H9 (cell line): ENCODE data around the gene GAK. TPM values are rescaled to one million over a fixed set of nuclear protein-coding genes. Genes with fewer than 3 reads are reported as not detected.

Source experiments
- DNase-seq: peaks from one replicate; pipeline ENCODE4 v3.0.0-alpha.2; 2017
- H2AFZ ChIP-seq: one replicate; pipeline ENCODE4 v1.6.1; 2013; ENCODE audit warnings: mild to moderate bottlenecking, low read length, control low read depth, moderate library complexity
- H2AK5ac ChIP-seq: 2 replicates; pipeline ENCODE4 v1.6.1; 2013; ENCODE audit warnings: low read length, control low read depth, mixed read lengths; ENCODE audit not compliant: insufficient read length
- H2BK120ac ChIP-seq: one replicate; pipeline ENCODE4 v1.6.1; 2013; ENCODE audit warnings: low read depth, mild to moderate bottlenecking, low read length, control low read depth, inconsistent platforms; ENCODE audit not compliant: poor library complexity, severe bottlenecking
- H2BK12ac ChIP-seq: 2 replicates; pipeline ENCODE4 v1.6.1; 2013; ENCODE audit warnings: low read length, control low read depth, mixed read lengths, low read depth; ENCODE audit not compliant: insufficient read length
- H2BK15ac ChIP-seq: 2 replicates; pipeline ENCODE4 v1.6.1; 2013; ENCODE audit warnings: low read depth, low read length, control low read depth
- H2BK20ac ChIP-seq: one replicate; pipeline ENCODE4 v1.6.1; 2013; ENCODE audit warnings: low read depth, mild to moderate bottlenecking, low read length, control low read depth, inconsistent platforms; ENCODE audit not compliant: poor library complexity, severe bottlenecking
- H2BK5ac ChIP-seq: 2 replicates; pipeline ENCODE4 v1.6.1; 2013; ENCODE audit warnings: low read length, control low read depth, mixed read lengths; ENCODE audit not compliant: insufficient read length
- H3K14ac ChIP-seq: 2 replicates; pipeline ENCODE4 v1.6.1; 2013; ENCODE audit warnings: low read length, control low read depth; ENCODE audit not compliant: insufficient read depth
- H3K18ac ChIP-seq: 2 replicates; pipeline ENCODE4 v1.6.1; 2013; ENCODE audit warnings: low read depth, mild to moderate bottlenecking, mixed read lengths, low read length, control low read depth; ENCODE audit not compliant: insufficient read length
- H3K23ac ChIP-seq: 2 replicates; pipeline ENCODE4 v1.6.1; 2013; ENCODE audit warnings: low read length, control low read depth, mixed read lengths, low read depth; ENCODE audit not compliant: insufficient read length
- H3K23me2 ChIP-seq: 2 replicates; pipeline ENCODE4 v1.6.1; 2013; ENCODE audit warnings: low read depth, mild to moderate bottlenecking, mixed read lengths, low read length, control low read depth; ENCODE audit not compliant: insufficient read length, poor library complexity, severe bottlenecking
- H3K27ac ChIP-seq: 2 replicates; pipeline ENCODE4 v1.5.1; 2013; ENCODE audit warnings: low read length, control low read depth, mixed read lengths, low read depth; ENCODE audit not compliant: insufficient read length
- H3K27me3 ChIP-seq: 2 replicates; pipeline ENCODE4 v1.6.1; 2013; ENCODE audit warnings: low read length, control low read depth, inconsistent platforms; ENCODE audit not compliant: insufficient read depth
- H3K4ac ChIP-seq: 2 replicates; pipeline ENCODE4 v1.6.1; 2013; ENCODE audit warnings: low read depth, mild to moderate bottlenecking, control low read depth, inconsistent platforms, low read length, moderate library complexity
- H3K4me1 ChIP-seq: 2 replicates; pipeline ENCODE4 v1.6.1; 2013; ENCODE audit warnings: low read length, control low read depth, inconsistent platforms; ENCODE audit not compliant: insufficient read depth
- H3K4me2 ChIP-seq: 2 replicates; pipeline ENCODE4 v1.6.1; 2013; ENCODE audit warnings: low read length, control low read depth, mixed read lengths; ENCODE audit not compliant: insufficient read length, insufficient read depth
- H3K56ac ChIP-seq: 2 replicates; pipeline ENCODE4 v1.6.1; 2013; ENCODE audit warnings: low read depth, mild to moderate bottlenecking, mixed read lengths, low read length, control low read depth; ENCODE audit not compliant: insufficient read length
- H3K79me1 ChIP-seq: 2 replicates; pipeline ENCODE4 v1.6.1; 2013; ENCODE audit warnings: low read depth, mild to moderate bottlenecking, moderate library complexity, low read length, control low read depth, inconsistent platforms; ENCODE audit not compliant: insufficient read depth, poor library complexity, severe bottlenecking
- H3K79me2 ChIP-seq: 2 replicates; pipeline ENCODE4 v1.6.1; 2013; ENCODE audit warnings: low read length, control low read depth, inconsistent platforms; ENCODE audit not compliant: insufficient read depth
- H3K9ac ChIP-seq: 2 replicates; pipeline ENCODE4 v1.6.1; 2013; ENCODE audit warnings: low read length, control low read depth, mixed read lengths; ENCODE audit not compliant: insufficient read length; ENCODE audit errors: extremely low read depth
- H3K9me3 ChIP-seq: one replicate; pipeline ENCODE4 v1.6.1; 2013; ENCODE audit warnings: low read depth, low read length, inconsistent platforms; ENCODE audit not compliant: control insufficient read depth
- H3T11ph ChIP-seq: one replicate; pipeline ENCODE4 v1.6.1; 2013; ENCODE audit warnings: mild to moderate bottlenecking, low read length, control low read depth, inconsistent platforms
- H4K20me1 ChIP-seq: one replicate; pipeline ENCODE4 v1.6.1; 2013; ENCODE audit not compliant: control insufficient read depth, insufficient read length, insufficient read depth
- H4K5ac ChIP-seq: 2 replicates; pipeline ENCODE4 v1.6.1; 2013; ENCODE audit warnings: low read depth, mild to moderate bottlenecking, mixed read lengths, low read length, control low read depth; ENCODE audit not compliant: insufficient read length
- H4K8ac ChIP-seq: replicated peaks from 2 replicates; pipeline ENCODE4 v1.6.1; 2013; ENCODE audit warnings: low read length, control low read depth, mixed read lengths, low read depth; ENCODE audit not compliant: insufficient read length
- H4K91ac ChIP-seq: 2 replicates; pipeline ENCODE4 v1.6.1; 2013; ENCODE audit warnings: low read depth, mild to moderate bottlenecking, moderate library complexity, mixed read lengths, low read length, control low read depth; ENCODE audit not compliant: insufficient read length
- H3K27ac Mint-ChIP-seq, 3 experiments: 2 replicates in 2 of 3; 3 replicates in 1 of 3; pipeline ENCODE4 v1.8.0; 2020 to 2021; ENCODE audit warnings: mixed read lengths in 3 of 3, mild to moderate bottlenecking in 1 of 3, moderate library complexity in 1 of 3
- H3K27me3 Mint-ChIP-seq: 2 replicates; pipeline ENCODE4 v1.8.0; 2021; ENCODE audit warnings: low read depth, mild to moderate bottlenecking, moderate library complexity, mixed read lengths
- H3K36me3 Mint-ChIP-seq, 3 experiments: 2 replicates in 2 of 3; 3 replicates in 1 of 3; pipeline ENCODE4 v1.8.0; 2020 to 2021; ENCODE audit warnings: low read depth in 3 of 3, mixed read lengths in 3 of 3; ENCODE audit not compliant: insufficient read depth in 1 of 3
- H3K4me1 Mint-ChIP-seq, 2 experiments: 2 replicates each; pipeline ENCODE4 v1.8.0; 2020; ENCODE audit warnings: mixed read lengths in 2 of 2
- H3K4me3 Mint-ChIP-seq, 2 experiments: 2 replicates in 1 of 2; 3 replicates in 1 of 2; pipeline ENCODE4 v1.8.0; 2020 to 2021; ENCODE audit warnings: mild to moderate bottlenecking in 2 of 2, mixed read lengths in 2 of 2, moderate library complexity in 1 of 2
- H3K9me3 Mint-ChIP-seq, 2 experiments: 2 replicates in 1 of 2; 3 replicates in 1 of 2; pipeline ENCODE4 v1.8.0; 2020; ENCODE audit warnings: mild to moderate bottlenecking in 2 of 2, mixed read lengths in 2 of 2, moderate library complexity in 1 of 2
- CTCF ChIP-seq: fragments of 200-600 bp; sonication (generic); conservative IDR thresholded peaks from 3 replicates; pipeline ENCODE4 v1.8.0; 2021; ENCODE audit warnings: antibody characterized with exemption, mild to moderate bottlenecking
- WGBS: extraction: QIAGEN DNeasy Blood & Tissue Kit; methylation state at CpG from one replicate; pipeline ENCODE4 v1.1.7; 2013; ENCODE audit warnings: missing lambda C conversion rate, low lambda C conversion rate, mixed read lengths; ENCODE audit not compliant: insufficient read length; ENCODE audit errors: extremely low coverage; 5-methylcytosine and 5-hydroxymethylcytosine counted together
- total RNA-seq: library from RNA; stranded (reverse); gene quantifications from 2 replicates; pipeline ENCODE4 v1.2.1, GENCODE V29; 2021

GAK gene
- total RNA-seq, 1 experiment from 2014 or later = 80.7 TPM

GRCh38 chr4:924107-925096, 7.7 kb downstream of the GAK start:
- Histone ChIP-seq H3T11ph (no peak overlapping the region), H3K4me2 (no peak overlapping the region), H3K9ac (no peak overlapping the region), H4K20me1 (no peaks in the 10 kb centered on the region), H2BK120ac (no peak overlapping the region), H3K79me1 (peaks cover 19% of the 10 kb centered on the region), H3K4ac (no peak overlapping the region), H2BK15ac (no peak overlapping the region), H3K56ac (no peak overlapping the region), H3K4me1 (no peaks in the 10 kb centered on the region), H3K23ac (no peak overlapping the region), H4K91ac (no peak overlapping the region), H3K27ac (no peak overlapping the region), H2BK20ac (no peak overlapping the region), H3K79me2 (peaks cover 17% of the 10 kb centered on the region; the same call in 1 of the 2 replicates), H3K18ac (no peak overlapping the region), H3K27me3 (no peaks in the 10 kb centered on the region), H2AFZ (no peak overlapping the region), H3K14ac (no peak overlapping the region), H2AK5ac (no peak overlapping the region), H3K9me3 (no peaks in the 10 kb centered on the region), H2BK12ac (no peak overlapping the region), H4K8ac (no peak overlapping the region), H2BK5ac (no peak overlapping the region), H4K5ac (no peak overlapping the region), H3K23me2 (no peaks in the 10 kb centered on the region)
- Mint-ChIP-seq H3K36me3 (peaks cover 0 to 4% (median 0%) of the 10 kb centered on the region in 3 experiments; a peak in 3 of 7 replicates), H3K4me1 (peaks cover 15 to 16% of the 10 kb centered on the region in 2 experiments), H3K9me3 (no peaks in the 10 kb centered on the region), H3K4me3 (no peak overlapping the region; a peak in 1 of 5 replicates), H3K27ac (peak overlapping the region in 2 of 3 experiments; percentile 62 to 71; a peak in 4 of 7 replicates), H3K27me3 (no peaks in the 10 kb centered on the region)
- no CpG with 5 or more reads among the region's 18 CpGs for WGBS
- no peak for TF ChIP-seq CTCF
- DNase-seq = peak; percentile 37
